Caki2 (cell line): ENCODE data around the gene FRAS1. TPM values are rescaled to one million over a fixed set of nuclear protein-coding genes. Genes with fewer than 3 reads are reported as not detected.

Experiments used
- DNase-seq: peaks from one replicate; pipeline ENCODE4 v3.0.0-alpha.2; 2015; ENCODE audit warnings: low read depth
- in situ Hi-C: cut with HindIII; loops from 2 replicates; pipeline ENCODE4 v1.10.0; 2016; ENCODE audit warnings: low sequenced_read_pairs, low pct_unique_long_range_greater_than_20kb, mixed read lengths
- total RNA-seq: library from RNA; depleted of rRNA; stranded (reverse); fragments of >200 nt; shearing (Covaris generic); gene quantifications from 2 replicates; pipeline ENCODE4 v1.2.3, GENCODE V29; 2014; ENCODE audit warnings: low replicate concordance

Gene FRAS1
- total RNA-seq, 1 experiment from 2014 or later = 0.30 TPM

- in situ Hi-C loops = no loop called here
- no peak for DNase-seq
Observed at GRCh38 chr4:78357122-78357521, 300.0 kb downstream of the FRAS1 start.

DNA sequence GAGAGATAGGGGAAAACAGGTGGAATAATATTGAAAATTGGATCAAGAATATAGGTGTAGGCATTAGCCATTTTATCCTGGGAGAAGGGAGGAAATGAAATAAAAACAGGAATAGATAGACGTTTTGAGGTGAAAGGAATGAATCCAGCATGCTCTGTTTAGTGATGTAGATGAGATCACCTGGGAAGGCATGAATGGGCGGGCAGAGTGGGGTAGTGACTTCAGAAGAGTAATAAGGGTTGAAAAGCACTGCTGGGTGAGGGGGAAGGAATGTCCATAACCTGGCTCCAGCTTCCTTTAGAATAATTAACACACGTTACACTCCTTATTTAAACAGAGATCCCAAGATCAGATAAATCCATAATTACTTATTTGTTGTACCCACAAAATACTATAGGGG, 303.3 kb downstream of the FRAS1 start:
- DNase-seq = no peak
- in situ Hi-C loops = no loop called here

DNA sequence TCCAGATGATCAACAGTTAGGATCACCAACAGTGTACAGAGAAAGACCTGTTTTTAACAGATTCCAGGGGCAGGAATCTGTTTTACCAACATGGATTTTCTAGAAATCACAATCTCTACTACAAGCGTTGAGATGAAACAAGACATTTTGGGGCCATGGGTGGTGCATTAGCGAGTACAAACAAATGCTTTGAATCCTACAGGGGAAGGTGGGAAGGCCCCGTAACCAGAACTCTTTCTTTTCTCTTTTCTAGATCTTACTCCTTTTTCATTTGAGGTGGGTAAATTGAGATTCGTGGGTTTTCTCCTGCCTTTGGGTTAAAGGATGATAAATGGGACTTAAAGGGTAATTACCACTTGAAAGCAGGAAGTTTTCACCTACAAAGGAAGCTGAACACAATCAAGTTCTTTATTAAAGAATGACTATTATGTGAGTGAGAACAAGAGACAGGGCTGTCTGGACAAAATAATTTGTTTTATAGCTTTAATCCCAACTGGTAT, 304.5 kb downstream of the FRAS1 start:
- in situ Hi-C loops = no loop called here
- no peak for DNase-seq

DNA sequence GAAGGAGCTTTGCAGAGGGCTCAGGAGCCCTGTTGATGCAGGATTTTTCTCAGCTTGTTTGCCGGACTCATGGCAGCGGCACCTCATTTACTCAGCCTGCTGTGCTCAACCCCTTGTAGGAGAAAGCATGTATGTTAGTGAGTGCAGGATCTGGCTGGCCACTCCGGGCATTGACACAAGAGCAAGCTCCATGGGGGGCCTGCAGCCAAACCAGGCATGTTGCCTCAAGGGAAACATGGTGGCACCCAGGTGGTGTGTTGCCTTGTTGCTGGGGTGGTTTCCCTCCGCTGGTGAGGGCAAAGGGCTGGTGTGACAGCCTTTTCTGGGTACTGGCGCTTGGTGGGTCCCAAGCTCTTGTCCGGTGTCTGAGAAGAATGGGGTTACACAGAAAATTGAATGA, 305.2 kb downstream of the FRAS1 start:
- DNase-seq = no peak
- in situ Hi-C loops = no loop called here

DNA sequence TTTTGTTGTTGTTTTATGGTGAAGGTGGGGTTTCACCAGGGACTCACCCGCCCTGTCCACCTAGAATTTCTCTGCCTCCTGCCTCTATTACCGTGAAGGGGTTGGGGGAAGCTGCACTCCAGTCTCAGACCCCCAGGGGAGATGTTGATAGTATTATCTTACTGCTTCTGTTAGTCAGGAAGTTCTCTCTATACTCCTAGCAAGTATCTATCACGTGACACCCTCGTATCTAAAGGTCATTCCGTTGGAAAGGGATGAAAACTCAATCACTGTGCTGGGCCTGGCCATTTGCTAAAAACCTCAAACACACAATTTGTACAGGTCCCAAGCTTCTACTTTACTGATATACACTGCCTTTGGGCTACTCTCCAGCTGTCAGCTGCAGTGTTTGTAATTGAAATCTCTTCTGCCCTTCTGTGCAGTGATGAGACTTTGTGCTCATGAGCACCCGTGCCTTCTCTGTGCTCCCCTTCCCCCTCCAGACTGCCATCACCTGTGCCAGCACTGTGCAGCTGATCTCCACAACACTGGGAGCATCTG, 306.0 kb downstream of the FRAS1 start:
- no peak for DNase-seq
- in situ Hi-C loops = no loop called here

DNA sequence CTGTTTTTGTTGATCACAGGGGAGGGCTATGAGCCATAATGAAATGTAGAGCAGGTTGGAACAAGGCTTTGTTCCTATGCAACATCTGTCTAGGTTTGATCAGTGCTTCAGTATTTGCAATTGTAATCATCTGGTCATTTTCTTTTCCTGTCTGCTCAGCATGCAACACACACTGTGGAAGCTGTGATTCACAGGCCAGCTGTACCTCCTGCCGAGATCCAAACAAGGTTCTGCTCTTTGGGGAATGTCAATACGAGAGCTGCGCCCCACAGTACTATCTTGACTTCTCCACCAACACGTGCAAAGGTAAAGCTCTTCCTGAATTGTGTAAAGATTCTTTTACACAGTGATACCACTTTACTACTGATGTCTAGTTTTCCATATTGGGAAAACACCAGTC, 312.6 kb downstream of the FRAS1 start:
- DNase-seq = no peak

GRCh38 chr4:78370631-78371372, 313.7 kb downstream of the FRAS1 start:
- in situ Hi-C loops = no loop called here
- DNase-seq = no peak

More for the DNA sequence above, 312.6 kb downstream of the FRAS1 start:
- in situ Hi-C loops = no loop called here

- in situ Hi-C loops = no loop called here
- no peak for DNase-seq
Observed at GRCh38 chr4:78372355-78372988, 315.3 kb downstream of the FRAS1 start.

- no peak for DNase-seq
- in situ Hi-C loops = no loop called here
Observed at GRCh38 chr4:78377555-78377954, 320.4 kb downstream of the FRAS1 start.

- in situ Hi-C loops = no loop called here
- DNase-seq = no peak
Observed at GRCh38 chr4:78379040-78379439, 321.9 kb downstream of the FRAS1 start.

- peak; percentile 44 for DNase-seq
- in situ Hi-C loops = no loop called here
Observed at GRCh38 chr4:78379991-78380729, 323.0 kb downstream of the FRAS1 start.

- in situ Hi-C loops = no loop called here
Observed at GRCh38 chr4:78386679-78387078, 329.6 kb downstream of the FRAS1 start.

DNA sequence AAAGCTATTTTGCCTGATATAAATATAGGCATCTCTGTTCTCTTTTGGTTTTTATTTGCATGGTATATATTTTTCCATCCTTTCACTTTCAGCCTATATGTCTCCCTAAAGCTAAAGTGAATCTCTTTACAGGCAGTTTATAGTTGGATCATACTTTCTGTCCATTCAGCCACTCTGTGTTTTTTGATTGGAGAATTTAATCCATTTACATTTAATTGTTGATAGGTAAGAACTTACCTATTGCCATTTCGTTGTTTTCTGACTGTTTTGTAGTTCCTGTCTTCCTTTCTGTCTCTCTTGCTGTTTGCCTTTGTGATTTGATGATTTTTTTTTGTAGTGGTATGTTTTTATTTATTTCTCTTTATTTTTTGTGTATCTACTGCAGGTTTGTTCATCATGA, 338.5 kb downstream of the FRAS1 start:
- no peak for DNase-seq
- in situ Hi-C loops = no loop called here

More at GRCh38 chr4:78386679-78387078, 329.6 kb downstream of the FRAS1 start:
- DNase-seq = no peak

GRCh38 chr4:78396613-78397291, 339.6 kb downstream of the FRAS1 start:
- DNase-seq = no peak
- in situ Hi-C loops = no loop called here

GRCh38 chr4:78397292-78397630, 340.1 kb downstream of the FRAS1 start:
- in situ Hi-C loops = no loop called here
- DNase-seq = no peak

GRCh38 chr4:78409612-78410202, 352.6 kb downstream of the FRAS1 start:
- DNase-seq = no peak
- in situ Hi-C loops = no loop called here

DNA sequence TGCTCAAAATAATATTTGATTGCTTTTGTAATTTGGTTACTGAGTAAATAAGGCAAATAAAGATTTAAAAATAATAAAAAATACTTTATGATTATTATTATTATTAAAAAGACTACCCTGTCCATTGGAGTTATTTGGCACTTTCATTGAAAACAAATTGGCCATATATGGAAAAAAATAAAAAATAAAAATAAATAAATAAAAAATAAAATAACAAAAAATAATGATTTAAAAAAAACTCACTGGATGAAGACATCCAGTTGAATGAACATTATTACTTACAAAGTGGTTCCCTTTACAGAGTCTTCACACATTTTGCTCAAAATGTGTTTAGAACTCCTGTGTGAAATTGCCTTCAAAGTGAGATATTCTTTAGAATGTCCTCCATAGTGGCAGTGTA, 353.1 kb downstream of the FRAS1 start:
- in situ Hi-C loops = no loop called here
- DNase-seq = no peak

DNA sequence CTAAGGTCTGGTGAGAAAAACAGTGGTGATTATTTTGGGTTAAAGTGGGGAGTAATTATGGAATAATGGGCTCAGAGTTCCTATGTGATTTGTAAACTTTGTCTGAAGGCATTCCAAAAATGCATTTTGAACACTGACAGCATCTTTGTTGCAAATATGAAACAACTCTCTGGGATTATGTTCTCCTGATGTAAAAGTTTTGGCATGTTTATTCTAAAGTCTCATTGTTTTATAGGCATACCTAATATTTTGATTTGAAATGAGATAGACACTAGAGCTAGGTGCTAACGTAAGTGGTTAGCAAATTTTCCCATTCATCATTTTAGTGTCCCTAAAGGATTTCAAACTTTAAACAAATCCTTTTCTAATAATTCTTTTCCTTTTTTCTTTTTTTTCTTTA, 353.6 kb downstream of the FRAS1 start:
- DNase-seq = no peak
- in situ Hi-C loops = no loop called here
